HG03103 (cell line): ENCODE data around the gene MEI1.

Source experiments
- ATAC-seq: cut with Tn5 transposase; IDR thresholded peaks from one replicate; pipeline ENCODE4 v1.9.1; 2021; ENCODE audit warnings: low read depth; ENCODE audit not compliant: unreplicated experiment

The MEI1 gene

DNA sequence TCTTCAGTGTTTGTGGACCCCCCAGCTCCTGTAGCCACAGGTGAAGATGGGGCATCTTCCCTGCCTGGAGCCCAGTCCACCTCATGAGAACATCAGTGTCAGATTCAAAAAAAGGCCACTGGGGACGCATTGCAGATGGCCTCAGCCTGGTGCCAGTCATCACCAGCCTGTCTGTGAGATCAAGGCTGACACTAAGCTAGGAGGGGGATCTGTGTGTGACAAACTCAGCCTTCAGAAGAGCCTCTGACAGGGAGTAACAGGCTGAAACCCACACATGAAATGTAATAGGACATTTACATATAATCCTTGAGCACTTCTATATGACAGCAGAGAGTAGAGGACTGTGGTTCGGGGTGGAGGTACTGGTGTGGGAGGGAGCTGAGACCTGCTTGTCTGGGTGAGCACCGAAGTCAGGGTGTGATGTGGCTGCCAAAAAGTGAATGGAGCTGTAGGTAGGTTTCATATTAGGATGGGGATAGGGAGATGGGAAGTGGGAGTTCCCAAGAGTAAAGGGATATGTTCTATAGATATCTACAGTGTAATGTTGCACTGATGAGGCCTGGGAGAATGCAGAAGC, 80.7 kb downstream of the MEI1 start:
- no peak for ATAC-seq

DNA sequence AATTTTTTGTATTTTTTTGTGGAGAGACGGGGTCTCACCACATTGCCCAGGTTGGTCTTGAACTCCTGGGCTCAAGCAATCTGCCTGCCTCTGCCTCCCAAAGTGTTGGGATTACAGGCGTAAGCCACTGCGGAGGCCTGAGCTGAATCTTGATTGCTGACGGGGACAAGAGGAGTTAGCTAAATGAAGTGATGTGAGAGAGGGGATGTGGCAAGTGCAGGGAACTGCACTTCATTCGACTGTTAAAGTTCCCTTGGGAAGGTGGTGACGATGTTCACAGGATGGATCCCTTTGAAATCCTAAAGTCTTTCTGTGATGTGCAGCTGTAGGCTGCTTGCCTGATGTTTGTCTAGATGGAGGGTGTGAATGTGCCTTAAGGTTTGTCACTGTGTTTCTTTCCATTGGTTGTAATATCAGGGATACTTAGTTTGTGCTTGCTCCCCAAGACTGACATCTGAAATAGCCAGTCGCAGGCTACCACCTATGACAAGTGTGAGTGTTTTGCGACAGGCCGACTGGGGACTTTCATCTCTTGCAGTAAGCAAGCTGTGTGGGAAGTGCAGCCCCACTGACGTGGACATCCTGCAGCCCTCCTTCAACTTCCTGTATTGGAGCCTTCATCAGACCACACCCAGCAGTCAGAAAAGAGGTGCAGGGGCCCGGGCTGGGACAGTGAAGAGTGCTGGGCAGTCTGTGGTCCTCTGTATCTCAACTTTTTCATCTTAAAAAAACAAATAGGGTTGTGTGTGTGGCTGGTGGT, 81.6 kb downstream of the MEI1 start:
- peak; percentile 85 for ATAC-seq

DNA sequence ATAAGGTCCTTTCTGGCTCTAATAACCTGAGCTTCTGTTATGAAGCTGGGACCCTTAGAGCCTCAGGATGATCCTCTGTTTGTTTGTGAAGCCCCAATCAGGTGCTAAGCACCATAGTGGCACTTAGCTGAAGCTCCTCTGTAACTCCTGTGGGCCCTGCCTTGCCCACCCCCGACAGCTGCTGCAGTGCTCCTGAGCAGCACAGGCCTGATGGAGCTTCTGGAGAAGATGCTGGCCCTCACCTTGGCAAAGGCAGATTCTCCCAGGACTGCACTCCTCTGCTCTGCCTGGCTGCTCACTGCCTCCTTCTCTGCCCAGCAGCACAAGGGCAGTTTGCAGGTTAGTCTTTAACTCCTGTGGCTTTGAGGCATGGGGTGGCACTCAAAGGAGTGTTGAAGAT, 82.2 kb downstream of the MEI1 start:
- ATAC-seq = no peak

DNA sequence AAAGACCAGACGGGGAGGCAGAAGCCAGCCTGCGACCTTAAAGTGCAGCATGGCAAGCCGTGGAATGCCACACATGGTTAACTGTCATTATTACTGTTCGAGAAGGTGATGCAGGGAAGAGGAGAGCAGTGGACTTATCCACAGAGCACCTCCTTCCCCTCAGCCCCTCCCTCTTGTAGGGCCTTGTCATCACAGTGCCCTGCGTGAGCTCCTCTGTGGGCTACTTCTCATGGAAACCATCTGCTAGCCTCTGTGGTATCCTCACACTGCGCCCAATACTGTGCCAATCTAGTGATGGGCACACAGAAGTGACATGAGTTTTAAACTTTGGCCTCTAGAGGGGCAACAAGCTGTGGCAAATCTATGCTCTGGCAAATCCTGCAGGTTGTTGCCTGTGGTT, 83.0 kb downstream of the MEI1 start:
- no peak for ATAC-seq

DNA sequence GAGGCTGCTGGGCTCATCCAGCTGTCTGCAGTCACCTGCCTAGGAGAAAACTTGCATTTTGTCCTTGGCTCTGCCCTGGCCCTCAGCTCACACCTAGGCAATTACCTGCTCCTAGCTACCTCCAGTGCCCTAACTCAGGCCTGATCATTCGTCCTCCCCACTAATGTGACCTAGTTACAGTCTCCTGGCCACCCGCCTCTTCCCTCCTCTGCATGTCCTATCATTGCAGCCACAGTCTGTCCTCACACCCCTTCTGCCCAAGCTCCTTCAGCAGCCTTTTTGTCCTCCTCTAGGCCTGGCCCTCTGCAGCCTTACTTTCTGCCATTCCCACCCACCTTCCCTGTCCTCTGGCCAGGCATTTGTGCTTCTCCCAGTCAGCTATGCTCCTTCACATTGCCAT, 83.4 kb downstream of the MEI1 start:
- ATAC-seq = no peak

DNA sequence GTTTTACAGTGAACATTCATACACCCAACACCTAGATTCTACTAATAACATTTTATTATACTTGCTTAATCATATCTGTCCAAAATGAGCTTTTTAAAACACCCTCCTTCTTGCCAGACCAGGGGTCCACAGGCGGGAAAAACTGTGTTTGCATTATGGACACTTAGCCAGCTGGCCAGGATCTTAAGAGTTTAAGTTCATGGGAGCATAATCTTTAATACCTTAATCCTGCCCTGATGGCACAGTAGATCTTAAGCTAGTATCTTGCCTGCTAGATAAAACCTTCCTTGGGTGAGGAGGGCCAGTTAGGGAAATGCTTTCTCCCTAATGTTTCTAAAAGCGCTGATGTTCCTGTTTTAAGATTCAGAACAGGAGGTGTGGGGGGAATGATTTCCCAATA, 88.0 kb downstream of the MEI1 start:
- no peak for ATAC-seq

DNA sequence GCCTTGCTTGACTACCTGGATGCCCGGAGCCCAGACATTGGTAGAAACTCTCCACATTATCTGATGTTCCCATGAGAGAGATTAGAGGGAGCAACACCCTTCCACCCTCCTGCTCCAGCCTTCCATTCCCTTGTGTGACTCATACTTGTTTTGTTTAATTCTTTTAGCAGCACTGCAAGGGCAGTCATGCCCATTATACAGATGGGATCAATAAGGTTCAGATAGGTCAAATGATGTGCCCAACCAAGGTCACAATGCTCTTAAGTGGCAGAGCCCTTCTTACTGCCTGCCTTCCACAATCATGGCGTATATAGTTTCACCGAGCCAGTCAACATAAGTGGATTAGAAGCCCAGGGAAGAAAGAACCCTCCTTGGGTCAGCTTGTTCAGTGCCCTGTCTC, 94.6 kb downstream of the MEI1 start:
- no peak for ATAC-seq

DNA sequence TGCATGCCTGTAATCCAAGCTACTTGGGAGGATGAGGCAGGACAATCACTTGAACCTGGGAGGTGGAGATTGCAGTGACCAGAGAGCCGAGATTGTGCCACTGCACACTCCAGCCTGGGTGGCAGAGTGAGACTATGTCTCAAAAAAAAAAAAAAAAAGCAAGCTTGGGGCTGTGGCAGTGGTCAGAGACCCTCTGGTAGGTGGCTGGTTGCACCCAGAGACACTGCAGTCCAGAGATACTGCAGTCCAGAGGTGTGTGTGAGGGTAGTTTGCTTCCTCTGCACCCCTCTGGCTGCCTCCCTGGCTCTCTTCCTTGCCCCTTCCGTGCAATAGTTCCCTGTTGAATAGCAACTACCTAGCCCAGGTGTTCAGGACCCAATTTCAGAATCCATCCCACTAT, 99.4 kb downstream of the MEI1 start:
- no peak for ATAC-seq

DNA sequence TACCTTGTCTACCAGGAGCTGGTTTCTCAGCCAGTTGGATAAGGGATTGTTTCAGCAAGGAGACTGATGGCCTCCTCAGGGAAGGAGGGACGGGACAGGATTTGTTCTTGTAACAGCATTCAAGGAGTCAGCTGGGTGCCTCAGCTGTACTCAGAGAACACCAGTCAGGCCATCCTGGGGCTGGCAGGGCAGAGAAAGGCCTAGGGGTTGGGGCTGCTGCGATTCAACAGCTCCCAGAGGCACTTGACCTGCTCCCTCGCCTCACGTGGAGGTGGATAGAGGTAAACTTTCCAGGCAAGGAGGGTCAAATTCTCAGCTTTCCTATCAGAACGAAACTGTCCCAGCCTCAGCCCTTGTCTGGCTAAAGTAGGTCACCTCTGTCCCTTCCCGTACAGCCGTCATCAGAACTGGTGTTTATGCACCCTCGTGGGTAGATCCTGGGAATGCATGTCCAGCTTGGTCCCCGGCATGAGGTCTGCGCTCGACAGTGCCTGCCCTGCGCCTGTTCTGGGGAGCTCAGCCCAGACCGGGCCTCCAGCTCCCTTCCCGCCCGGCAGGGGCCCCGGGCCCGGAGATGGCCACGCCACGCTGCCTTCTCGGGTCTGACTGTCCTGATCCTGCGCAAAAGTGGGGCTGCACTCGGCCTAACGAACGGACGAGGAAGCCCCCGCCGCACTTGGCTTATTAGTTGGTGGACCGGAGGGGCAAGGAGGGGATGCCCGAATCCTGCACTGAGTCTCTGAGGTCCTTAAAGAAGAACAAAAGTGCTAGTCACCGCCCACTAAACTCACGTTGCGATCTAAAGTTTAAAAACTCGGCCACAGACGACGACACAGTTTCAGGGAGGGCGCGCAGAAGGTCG, 100.4 kb downstream of the MEI1 start:
- ATAC-seq = peak; percentile 22

DNA sequence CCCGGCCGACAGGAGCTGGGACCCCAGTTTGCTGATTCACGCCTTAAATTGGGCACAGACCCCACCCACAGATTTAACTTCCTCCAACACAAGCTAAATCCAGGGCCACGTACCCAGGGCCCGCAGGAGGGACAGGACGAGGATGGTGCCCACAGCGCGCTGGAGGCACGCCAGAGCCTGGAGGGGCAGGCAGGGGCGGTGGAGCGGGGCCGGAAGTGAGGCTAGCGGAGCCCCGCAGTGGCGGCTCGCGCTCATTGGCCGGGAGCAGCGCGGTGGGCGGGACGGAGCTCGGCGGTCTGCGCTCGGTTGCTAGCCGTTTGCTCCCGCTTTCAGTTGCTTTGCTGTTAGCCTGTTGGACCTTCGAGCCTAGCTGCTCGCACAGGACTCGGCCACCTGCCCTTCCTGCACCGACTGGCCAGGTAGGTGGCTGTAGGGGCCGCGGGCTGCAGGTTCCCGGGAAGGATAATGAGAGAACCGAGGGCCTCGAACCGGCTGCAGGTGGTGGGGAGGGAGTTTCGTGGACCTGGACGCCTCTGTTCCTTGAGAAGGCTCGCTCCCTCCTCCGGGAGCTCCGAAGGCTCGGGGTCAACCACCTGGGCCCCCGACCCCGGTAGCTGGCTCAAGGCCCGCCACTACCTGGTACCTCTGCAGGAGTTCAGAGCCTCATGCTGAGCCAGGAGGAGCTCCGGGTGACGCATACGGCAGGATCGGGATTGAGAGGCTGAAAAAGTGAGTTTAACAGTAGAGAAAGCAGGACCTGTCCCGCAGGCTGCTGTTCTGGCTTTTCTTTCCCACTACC, 101.2 kb downstream of the MEI1 start, which contains the start of gene CCDC134:
Gene CCDC134 (plus strand): TSS at position 332 of the 799 bp plus-strand sequence. CDS start 8,212 bp downstream, outside the sequence.
- ATAC-seq = peak; percentile 73

DNA sequence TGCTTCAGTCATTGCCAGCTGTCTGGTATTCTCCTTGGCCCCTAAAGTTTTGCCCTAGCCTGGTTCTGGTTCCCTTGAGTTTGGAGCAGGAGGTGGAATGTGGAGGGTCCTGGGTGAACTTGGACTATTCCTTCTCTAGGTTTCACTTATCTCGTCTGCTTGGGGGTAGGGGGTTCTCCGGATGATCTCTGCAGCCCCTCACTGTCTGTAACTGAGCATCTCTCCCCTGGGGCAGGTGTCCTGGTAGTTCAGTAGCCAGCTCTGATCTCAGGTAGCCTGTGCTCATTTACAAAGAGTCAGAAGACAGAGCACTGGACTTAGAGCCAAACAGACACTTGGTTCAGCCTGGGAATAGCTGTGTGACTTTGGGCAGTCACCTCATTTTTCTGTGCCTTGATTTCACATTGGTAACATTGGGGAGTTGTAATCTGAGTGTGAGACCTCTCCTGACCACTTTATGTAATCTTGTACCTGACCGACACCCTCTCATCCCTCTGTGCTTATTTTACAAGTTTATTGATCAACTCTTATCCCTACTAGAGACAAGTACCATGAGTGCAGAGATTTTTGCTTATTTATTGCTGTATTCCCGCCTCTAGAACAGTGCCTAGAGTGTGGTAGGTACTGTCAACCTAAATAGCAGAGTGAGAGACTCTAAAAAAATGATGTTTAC, 102.0 kb downstream of the MEI1 start:
- ATAC-seq = no peak

DNA sequence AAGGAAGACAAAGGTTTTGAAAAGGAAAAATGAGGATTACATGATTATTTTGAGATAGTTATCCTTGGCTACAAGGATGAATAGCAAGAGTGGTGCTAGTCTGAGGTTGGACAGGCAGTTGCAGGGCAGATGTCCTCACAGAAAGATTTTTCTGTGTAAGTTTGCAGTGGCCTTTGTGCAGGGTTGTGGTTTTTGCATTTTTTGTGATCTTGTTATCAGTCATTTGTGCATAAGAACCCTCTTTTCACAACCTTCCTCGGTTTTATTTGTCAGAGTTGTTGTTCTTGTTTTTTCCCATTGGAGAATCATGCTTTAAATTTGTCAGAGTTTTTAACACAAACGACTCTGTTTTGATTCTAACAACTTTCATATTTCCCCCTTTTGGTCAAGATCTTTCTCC, 102.6 kb downstream of the MEI1 start:
- ATAC-seq = no peak

DNA sequence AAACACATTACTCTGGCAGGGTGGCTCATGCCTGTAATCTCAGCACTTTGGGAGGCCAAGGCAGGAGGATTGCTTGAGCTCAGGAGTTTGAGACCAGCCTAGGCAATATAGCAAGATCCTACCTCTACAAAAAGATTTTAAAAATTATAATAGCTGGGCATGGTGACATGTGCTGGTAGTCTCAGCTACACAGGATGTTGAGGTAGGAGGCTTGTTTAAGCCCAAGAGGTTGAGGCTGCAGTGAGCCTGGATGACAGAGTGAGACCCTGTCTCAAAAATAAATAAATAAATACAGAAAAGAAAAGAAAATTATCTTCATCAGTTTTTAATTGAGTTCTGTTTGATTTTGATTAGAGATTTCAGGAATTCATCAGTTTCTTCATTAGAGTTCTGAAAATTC, 106.3 kb downstream of the MEI1 start:
- ATAC-seq = no peak

DNA sequence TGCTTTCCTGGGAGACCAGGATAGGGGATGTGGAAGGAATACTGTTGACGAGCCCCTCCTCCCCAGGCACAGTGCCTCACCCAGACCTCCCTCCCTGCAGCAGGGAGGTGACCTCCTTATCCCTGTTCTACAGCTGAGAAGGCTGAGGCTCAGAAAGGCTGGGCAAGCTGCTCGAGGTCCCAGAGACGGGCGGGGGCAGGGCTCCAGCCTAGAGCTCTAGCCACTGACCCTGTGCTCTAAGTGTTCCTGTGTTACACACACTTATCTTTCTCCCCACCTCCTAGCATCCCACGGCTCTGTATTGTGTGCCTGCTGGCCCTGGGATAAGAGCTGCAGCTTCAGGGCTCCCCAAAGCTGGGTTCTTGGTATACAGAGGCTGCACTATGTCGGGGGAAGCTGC, 109.1 kb downstream of the MEI1 start:
- ATAC-seq = no peak

DNA sequence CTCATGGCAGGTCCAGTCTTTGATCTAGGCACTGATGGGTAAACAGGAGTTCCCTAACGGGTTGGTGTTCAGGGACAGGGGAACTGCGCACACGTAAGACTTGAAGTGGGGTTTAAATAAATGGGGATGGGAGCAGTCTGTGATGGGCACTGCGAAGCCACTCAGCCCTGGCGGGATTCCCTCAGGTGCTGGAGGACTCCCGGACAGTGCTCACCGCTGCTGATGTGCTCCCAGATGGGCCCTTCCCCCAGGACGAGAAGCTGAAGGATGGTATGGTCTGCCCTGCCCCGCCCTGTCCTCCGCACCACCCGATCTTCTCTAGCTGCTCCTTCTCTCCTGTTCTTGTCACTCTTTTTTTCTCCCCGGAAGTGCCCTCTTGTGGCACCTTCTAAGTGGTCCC, 110.7 kb downstream of the MEI1 start:
- ATAC-seq = no peak

DNA sequence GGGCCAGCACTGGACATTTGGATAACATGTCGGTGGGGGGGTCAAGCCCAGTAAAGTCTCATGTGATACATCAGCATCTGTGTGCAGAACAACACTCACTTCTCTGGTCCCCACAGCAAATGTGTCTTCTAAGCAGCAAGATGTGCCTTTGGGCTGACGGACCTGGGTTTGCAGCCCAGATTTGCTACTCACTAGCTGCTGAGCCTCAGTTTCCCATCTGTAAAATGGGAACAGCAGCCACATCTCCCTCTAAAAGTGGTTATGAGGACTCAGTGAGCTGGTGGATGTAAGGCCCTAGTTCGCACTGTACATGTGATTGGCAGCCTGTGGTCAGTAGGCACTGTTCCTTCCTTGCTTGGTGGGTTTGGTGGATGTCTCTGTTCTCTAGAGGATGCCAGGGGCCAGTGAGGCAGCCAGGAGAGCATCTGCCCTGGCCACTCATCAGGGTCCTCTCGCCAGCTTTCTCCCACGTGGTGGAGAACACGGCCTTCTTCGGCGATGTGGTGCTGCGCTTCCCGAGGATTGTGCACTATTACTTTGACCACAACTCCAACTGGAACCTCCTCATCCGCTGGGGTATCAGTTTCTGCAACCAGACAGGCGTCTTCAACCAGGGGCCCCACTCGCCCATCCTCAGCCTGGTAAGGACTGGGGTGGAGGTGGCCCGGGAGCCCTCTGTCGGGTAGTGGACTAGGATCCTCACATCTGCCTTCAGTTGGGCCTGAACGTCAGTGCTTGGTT, 113.7 kb downstream of the MEI1 start:
- no peak for ATAC-seq

DNA sequence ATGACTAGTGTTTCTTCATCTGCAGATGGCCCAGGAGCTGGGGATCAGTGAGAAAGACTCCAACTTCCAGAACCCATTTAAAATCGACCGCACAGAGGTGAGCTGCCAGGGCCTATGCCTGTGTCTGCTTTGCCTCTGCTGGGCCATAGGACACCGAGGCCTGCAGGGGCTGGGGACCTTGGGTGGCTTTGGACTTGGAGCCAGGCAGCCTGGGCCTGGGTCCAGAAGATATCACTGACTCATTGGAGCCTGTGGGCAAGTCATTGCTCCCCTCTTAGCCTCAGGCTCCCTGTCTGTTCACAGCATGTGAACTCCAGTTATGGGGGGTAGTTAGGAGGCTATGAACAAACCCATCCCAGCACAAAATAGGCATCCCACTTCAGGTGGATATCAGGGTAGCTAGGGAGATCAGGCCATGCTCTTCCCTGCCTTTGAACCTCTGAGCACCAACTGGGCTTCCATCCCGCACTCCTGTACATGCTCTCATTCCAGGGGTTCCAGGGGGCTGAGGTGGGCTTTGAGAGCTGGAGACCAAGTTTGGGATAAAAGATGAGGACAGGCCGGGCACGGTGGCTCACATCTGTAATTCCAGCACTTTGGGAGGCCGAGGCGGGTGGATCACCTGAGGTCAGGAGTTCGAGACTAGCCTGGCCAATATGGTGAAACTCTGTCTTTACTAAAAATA, 114.6 kb downstream of the MEI1 start:
- no peak for ATAC-seq

DNA sequence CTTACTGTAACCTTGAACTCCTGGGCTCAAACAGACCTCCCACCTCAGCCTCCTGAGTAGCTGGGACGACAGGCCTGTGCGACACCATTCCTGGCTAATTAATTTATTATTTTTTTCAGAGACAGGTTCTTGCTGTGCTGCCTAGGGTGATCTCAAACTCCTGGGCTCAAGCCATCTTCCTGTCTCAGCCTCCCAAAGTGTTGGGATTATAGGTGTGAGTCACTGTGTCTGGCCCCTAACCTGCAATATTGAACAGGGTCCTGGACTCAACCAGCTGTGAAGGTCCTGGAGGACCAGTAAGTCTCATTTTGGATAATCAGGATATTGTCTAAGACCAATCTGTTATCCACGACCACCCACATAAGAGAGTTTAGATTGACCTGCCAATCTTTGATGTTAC, 116.4 kb downstream of the MEI1 start:
- ATAC-seq = no peak

DNA sequence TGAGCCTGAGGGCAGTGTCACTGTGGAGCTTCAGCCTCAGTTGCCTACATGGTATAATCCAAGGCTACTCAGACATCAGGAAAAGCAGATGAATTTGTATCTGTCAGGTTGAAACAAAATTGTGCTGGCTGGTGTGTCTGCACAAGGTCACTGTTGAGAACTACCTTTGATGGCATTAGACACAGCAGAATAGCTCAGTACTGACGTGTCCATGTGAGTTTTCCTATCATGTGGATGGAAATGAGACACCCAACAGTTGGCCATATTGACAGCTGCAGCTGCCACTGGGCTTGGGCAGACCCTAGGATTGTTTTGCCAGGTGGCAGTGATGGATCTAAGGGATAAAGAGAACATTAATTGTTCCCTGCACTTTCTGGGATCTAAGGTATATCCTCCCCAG, 116.9 kb downstream of the MEI1 start:
- ATAC-seq = no peak
